ENCODE data around the gene ZNF630.
"Not testable (repeated sequence)": the region's sequence is repeated elsewhere in the genome, so short reads cannot be mapped to it uniquely, and the experiment has no call there.

Gene ZNF630

DNA sequence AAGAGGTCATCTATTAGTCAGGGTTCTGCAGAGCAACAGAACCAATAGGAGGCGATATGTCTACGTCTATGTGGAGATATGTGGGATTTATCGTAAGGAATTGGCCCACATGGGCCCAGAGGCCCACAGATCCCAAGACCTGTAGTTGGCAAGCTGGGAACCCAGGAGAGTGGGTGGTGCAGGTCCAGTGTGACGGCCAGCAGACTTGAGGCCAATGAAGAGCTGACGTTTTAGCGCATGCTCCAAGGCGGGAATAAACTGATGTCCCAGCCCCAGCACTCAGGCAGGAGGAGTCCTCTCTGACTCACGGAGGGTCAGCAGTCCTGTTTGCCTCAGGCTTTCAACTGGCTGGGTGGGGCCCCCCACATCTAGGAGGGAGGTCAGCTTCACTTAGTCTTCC lies 43.3 kb downstream of the ZNF630 start:
- no peak for DNase-seq

DNA sequence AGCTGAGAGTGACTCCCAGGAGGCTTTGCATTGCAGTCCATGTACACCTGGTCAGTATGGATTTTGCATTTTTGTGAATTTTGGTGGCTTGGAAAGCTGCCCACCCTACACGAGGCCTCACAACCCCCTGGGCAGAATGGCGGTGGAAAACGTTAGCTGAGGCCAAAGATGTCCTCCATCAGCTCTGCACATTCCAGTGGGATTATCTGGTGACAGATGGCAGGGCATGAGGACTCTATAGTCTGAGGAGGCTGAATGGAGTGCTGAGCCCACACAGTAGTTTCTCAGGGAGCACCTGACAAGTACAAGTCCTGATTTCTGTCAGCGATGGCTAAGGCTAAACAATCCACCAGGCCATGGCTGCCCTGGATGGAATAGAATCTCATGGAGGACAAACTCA lies 43.9 kb downstream of the ZNF630 start:
- not testable (repeated sequence) for DNase-seq

DNA sequence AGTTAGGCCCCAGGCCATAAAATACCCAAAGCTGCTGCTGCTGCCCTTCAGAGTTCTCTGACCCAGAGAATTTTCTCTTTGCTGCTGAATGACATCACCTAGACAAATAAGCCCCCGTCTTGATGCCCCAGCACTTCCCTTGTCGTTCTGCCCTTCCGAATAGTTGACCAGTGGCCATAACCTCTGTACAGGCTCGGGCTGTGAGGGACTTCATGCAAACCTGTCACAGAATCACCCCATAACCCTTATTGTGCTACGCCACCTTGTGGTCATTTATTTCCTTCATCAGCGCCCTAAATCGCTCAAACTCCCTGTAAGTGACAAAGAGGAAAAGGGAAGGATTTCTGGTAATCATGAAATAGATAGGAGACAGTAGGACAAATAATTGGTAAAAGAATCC lies 45.9 kb downstream of the ZNF630 start:
- DNase-seq: peak; percentile 39

DNA sequence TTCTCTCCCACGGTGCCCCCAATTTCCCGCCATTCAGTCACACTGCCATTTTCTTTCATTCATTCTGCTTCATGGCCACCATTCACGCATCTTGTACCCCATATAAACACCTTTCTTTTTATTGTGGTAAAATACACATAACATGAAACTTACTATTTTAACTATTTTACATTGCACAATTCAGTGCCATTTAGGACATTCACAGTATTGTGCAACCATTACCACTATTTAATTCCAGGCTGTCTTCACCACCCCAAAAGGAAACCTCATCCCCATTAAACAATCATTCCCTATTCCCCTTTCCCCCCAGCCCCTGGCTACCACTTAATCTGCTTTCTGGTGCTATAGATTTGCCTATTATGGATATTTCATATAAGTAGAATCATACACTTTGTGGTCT lies 48.7 kb downstream of the ZNF630 start:
- no peak for DNase-seq

- DNase-seq: no peak
Measured at GRCh38 chrX:48022100-48022499, 49.3 kb downstream of the ZNF630 start.

DNA sequence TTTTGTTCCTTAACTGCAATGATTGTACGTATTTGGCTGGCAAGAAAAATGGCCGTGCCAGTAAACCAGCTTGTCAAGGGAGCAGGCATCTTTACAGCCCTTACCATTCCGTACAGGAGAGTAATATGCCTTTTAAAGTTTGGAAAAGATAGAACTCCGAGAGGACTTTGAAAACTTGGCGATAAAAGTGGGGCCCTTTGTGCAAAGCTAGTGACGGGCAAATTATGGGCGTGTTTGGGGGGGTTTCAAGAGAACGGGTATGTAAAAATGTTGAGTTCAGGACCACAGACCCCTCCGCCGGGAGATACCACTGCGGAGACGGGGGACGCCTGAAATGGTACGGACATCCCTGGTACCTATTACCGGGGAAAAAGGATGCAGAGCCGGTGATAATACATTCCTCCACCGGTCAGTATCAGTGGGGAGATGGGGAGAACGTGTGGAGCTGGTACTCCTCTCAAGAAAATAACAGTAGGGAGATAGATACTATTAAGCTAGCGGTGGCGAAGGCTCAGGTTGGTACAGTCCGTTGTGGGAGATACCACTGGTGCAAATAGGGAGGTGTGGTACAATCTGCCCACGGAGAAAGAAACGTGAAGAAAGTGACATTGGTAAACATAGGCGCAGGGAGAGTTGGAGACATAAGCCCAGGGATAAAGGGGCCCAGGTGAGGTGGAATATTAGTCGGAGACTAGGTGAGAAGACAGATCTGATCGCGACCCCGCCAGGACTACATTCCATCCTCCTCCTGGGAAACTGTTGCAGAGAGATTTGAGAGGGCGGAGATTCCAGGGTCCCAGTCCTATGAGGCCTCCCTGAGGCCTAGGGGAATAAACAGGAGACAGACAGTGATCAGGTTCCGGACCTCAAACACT lies 50.2 kb downstream of the ZNF630 start:
- peak; percentile 80 for DNase-seq

DNA sequence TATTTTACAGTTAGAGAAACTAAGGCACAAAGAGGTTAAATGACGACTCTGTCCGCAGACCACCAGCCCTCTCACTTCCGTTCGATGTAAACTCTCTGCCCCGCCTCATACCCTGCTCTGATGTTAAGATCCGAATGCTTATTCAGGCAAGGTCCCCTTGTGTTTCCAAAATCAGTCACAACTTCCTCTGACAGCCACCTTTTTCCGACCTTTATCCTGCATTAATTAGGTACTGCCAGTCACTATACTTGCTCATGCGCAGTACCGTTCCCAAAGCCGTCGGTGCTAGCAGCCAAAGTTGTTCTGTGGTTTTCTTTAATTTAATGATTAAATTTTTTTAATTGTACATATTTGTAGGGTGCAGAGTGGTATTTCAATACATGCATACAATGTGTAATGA lies 51.0 kb downstream of the ZNF630 start:
- peak; percentile 6 for DNase-seq

DNA sequence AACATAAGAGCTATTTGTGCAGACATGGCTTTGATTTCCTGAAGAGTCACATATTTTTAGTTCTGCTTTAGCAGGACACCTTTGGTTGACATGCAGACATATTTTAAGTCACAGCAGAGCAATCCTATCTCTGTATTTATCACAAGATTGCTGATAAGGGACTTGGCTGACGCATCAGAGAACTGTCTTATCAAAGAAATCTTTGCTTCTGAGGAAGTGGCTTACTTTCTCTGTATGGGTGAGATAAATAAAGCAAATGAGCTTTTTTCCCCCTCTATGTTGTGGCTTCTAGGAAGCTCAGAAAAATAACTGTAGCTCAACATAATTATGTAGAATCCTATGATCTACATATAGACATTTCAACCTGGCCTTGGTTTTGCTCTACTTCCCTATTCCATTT lies 51.5 kb downstream of the ZNF630 start:
- DNase-seq: not testable (repeated sequence)

DNA sequence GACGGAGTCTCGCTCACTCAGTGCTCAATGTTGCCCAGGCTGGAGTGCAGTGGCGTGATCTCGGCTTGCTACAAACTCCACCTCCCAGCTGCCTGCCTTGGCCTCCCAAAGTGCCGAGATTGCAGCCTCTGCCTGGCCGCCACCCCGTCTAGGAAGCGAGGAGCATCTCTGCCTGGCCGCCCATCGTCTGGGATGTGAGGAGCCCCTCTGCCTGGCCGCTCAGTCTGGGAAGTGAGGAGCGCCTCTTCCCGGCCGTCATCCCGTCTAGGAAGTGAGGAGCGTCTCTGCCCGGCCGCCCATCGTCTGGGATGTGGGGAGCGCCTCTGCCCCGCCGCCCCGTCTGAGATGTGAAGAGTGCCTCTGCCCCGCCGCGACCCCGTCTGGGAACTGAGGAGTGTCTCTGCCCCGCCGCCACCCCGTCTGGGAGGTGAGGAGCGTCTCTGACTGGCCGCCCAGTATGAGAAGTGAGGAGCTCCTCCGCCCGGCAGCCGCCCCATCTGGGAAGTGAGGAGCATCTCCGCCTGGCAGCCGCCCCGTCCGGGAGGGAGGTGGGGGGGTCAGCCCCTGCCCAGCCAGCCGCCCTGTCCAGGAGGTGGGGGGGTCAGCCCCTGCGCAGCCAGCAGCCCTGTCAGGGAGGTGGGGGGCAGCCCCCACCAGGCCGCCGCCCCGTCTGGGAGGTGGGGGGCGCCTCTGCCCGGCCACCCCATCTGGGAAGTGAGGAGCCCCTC lies 54.7 kb downstream of the ZNF630 start:
- DNase-seq: not testable (repeated sequence)

DNA sequence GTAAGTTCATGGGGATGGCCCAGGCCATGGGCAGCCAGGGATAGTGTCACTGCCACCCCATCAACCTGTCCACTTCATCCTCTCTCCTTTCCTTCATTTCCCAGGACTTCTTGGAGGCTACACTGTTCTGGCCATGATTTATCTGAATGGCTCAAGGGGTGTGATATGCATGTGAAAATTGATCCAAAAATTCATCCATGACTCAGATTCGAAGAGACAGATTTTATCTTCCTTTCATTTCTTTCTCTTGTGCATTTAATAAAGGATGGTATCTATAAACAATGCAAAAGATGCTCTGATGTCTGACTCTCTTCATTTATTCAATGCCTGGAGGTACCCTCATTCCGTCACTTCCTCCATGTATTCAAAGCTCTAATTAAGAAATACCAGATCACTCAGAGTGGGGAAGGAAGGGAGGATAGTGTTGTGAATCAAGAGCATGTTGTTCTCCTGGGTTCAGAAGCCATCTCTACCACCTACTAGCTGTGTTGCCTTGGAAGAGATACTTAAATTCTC lies 61.9 kb downstream of the ZNF630 start:
- not testable (repeated sequence) for DNase-seq
